Ishikawa (cell line): ENCODE measurements around the gene PARP16.

Experiments used
- CEBPB ChIP-seq: IDR thresholded peaks from 2 replicates; pipeline ENCODE4 v1.6.1; 2012
- CREB1 ChIP-seq: IDR thresholded peaks from 2 replicates; pipeline ENCODE4 v1.6.1; 2012; ENCODE audit warnings: low read depth
- EGR1 ChIP-seq: IDR thresholded peaks from 2 replicates; pipeline ENCODE4 v1.6.1; 2012
- EP300 ChIP-seq: IDR thresholded peaks from 2 replicates; pipeline ENCODE4 v1.6.1; 2012; ENCODE audit warnings: borderline replicate concordance
- FOXM1 ChIP-seq: IDR thresholded peaks from 2 replicates; pipeline ENCODE4 v1.6.1; 2012; ENCODE audit warnings: low read depth, borderline replicate concordance
- MAX ChIP-seq: IDR thresholded peaks from 2 replicates; pipeline ENCODE4 v1.6.1; 2012
- NFIC ChIP-seq: IDR thresholded peaks from 2 replicates; pipeline ENCODE4 v1.6.1; 2012
- RAD21 ChIP-seq: IDR thresholded peaks from 2 replicates; pipeline ENCODE4 v1.6.1; 2012; ENCODE audit warnings: low read depth
- REST ChIP-seq: IDR thresholded peaks from 2 replicates; pipeline ENCODE4 v1.6.1; 2012; ENCODE audit warnings: low read depth, mild to moderate bottlenecking
- TAF1 ChIP-seq: IDR thresholded peaks from 2 replicates; pipeline ENCODE4 v1.6.1; 2012; ENCODE audit warnings: low read depth, mild to moderate bottlenecking
- TCF12 ChIP-seq: IDR thresholded peaks from 2 replicates; pipeline ENCODE4 v1.6.1; 2012; ENCODE audit warnings: low read depth
- TEAD4 ChIP-seq: IDR thresholded peaks from 2 replicates; pipeline ENCODE4 v1.6.1; 2012
- USF1 ChIP-seq: IDR thresholded peaks from 2 replicates; pipeline ENCODE4 v1.6.1; 2012
- YY1 ChIP-seq: IDR thresholded peaks from 2 replicates; pipeline ENCODE4 v1.6.1; 2012; ENCODE audit warnings: low read depth
- ZBTB7A ChIP-seq: IDR thresholded peaks from 2 replicates; pipeline ENCODE4 v1.6.1; 2012; ENCODE audit warnings: low read depth

Gene PARP16

GRCh38 chr15:65266469-65266868 is 20.2 kb downstream of the PARP16 start:
- no peak for TF ChIP-seq TCF12
- TF ChIP-seq FOXM1, result no peak
- TF ChIP-seq CREB1, result no peak
- no peak for TF ChIP-seq MAX
- TF ChIP-seq RAD21, result no peak
- TF ChIP-seq CEBPB, result no peak
- no peak for TF ChIP-seq TAF1
- TF ChIP-seq EGR1, result no peak
- no peak for TF ChIP-seq TEAD4
- no peak for TF ChIP-seq EP300
- TF ChIP-seq USF1, result no peak
- no peak for TF ChIP-seq NFIC
- no peak for TF ChIP-seq REST
- no peak for TF ChIP-seq YY1
- TF ChIP-seq ZBTB7A, result no peak

- TF ChIP-seq EGR1 (no peak), YY1 (no peak), FOXM1 (no peak), CREB1 (no peak), EP300 (no peak), TAF1 (no peak), ZBTB7A (no peak), NFIC (no peak), REST (no peak), TCF12 (no peak), USF1 (no peak), RAD21 (no peak), CEBPB (no peak), TEAD4 (no peak), MAX (no peak)
Observed at GRCh38 chr15:65264863-65265430, 21.7 kb downstream of the PARP16 start.

- TF ChIP-seq TEAD4, result no peak
- no peak for TF ChIP-seq EGR1
- TF ChIP-seq TCF12, result no peak
- TF ChIP-seq CEBPB, result no peak
- no peak for TF ChIP-seq REST
- no peak for TF ChIP-seq YY1
- TF ChIP-seq NFIC, result no peak
- no peak for TF ChIP-seq EP300
- TF ChIP-seq RAD21, result no peak
- TF ChIP-seq TAF1, result no peak
- no peak for TF ChIP-seq USF1
- TF ChIP-seq ZBTB7A, result no peak
- no peak for TF ChIP-seq MAX
- no peak for TF ChIP-seq CREB1
- TF ChIP-seq FOXM1, result no peak
Observed at GRCh38 chr15:65263313-65263712, 23.4 kb downstream of the PARP16 start.

GRCh38 chr15:65260968-65261367 is 25.7 kb downstream of the PARP16 start:
- TF ChIP-seq CEBPB (no peak), EGR1 (no peak), TAF1 (no peak), ZBTB7A (no peak), REST (no peak), RAD21 (no peak), EP300 (no peak), NFIC (no peak), FOXM1 (no peak), TCF12 (no peak), USF1 (no peak), TEAD4 (no peak), MAX (no peak), YY1 (no peak), CREB1 (no peak)
